Measurements from ENCODE around the gene TTLL11.

DNA sequence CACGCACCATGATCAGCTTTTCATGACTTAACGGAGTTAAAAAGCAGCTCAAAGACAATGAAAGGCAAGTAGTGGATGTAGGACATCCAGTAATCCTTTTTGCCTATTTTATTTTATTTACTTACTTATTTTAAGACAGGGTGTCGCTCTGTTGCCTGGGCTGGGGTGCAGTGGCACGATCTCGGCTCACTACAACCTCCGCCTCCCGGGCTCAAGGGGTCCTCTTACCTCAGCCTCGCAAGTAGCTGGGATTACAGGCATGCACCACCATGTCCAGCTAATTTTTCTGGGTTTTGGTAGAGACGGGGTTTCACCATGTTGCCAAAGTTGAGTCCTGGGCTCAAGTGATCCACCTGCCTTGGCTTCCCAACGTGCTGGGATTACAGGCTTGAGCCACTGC is 292.7 kb downstream of the TTLL11 start:
- TF ChIP-seq, protein P1, sequence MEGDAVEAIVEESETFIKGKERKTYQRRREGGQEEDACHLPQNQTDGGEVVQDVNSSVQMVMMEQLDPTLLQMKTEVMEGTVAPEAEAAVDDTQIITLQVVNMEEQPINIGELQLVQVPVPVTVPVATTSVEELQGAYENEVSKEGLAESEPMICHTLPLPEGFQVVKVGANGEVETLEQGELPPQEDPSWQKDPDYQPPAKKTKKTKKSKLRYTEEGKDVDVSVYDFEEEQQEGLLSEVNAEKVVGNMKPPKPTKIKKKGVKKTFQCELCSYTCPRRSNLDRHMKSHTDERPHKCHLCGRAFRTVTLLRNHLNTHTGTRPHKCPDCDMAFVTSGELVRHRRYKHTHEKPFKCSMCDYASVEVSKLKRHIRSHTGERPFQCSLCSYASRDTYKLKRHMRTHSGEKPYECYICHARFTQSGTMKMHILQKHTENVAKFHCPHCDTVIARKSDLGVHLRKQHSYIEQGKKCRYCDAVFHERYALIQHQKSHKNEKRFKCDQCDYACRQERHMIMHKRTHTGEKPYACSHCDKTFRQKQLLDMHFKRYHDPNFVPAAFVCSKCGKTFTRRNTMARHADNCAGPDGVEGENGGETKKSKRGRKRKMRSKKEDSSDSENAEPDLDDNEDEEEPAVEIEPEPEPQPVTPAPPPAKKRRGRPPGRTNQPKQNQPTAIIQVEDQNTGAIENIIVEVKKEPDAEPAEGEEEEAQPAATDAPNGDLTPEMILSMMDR (IDR thresholded peaks at IDR 0.05), result no peak
- TF ChIP-seq POLR2A (IDR thresholded peaks at IDR 0.05), result no peak

Measured in uterus (tissue), 2 donors.